CD1c-positive myeloid dendritic cell (primary cell): Measurements from ENCODE around the gene NBEAL2.

Experiments
- DNase-seq: peaks from one replicate; pipeline ENCODE4 v3.0.0-alpha.2; 2016; ENCODE audit errors: extremely low spot score

The NBEAL2 gene

GRCh38 chr3:46986055-46986730, 6.7 kb downstream of the NBEAL2 start:
- DNase-seq, result no peak

DNA sequence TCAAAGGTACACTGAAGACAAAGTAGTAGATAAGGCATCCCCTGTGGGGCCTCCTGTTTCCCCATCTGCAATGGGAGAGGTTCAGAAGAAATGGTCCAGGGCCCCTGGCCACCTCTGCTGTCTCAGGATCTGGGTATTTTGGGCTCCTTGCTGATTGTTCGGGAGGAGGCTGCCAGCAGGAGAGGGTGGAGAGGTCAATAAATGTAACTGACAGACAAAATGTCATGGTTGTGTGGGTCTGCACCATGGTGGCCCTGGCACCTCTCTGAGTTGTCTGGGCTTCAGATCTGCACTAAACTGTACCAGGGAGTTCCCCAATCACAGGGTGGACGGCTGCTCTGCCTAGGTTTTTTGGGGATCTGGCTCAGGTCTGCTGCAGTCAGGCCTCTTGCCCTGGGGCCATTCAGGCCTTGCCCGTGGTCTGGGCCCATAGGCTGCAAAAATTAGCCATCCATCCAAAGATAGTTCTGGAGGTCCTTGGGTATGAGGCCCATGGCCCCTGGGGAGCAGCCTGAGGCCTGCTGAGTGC, 7.4 kb downstream of the NBEAL2 start:
- DNase-seq, result no peak

DNA sequence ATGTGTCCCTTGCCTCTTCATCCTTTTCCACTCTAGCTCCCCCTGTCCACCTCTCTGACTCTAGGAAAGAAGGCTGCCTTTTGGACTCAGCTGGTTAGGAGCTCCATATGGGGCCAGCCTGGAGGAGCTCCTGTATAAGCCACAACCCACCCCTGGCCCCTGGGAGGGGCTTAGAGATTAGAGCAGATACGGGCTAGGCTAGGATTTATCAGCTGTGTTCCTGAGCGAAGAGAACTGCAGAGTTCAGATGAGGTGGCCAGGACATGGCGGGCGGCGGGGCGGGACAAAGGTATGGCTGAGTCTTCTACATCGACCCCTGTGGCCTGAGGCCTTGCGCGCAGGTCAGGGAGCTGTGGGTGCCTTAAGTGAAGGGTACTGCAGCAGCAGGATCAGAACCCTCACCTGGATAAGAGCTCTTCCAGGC, 7.9 kb downstream of the NBEAL2 start:
- no peak for DNase-seq

DNA sequence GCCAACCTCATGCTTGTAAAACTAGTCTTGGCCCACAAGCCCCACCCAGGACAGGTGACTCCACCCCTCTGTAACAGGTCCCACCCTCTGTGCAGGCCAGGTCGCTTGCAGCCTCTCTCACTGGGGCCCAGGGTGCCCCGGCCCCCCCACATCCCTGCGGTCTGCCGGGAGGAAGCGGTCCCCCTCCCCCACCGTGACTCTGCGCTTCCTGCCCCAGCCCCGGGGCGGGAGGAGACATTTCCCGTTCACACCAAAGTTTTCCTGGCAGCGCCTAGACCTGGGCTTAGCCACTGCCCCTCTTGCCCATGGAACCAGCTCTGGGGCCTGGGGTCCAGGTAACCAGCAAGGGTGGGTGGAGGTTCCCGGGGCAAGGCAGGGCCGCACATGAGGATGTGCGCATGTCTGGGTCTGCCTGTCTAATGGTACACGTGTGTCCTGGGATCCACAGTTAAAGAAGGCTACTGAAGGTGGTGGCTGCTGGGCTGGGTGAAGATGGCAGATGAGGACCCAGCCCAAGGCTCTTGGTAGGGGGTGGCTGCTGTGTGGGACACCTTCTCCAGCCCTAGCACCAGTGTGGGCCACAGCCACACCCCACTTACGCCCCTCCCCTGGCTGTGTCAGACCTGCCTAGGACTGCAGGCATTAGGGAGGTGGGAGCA, 8.4 kb downstream of the NBEAL2 start:
- peak; percentile 80 for DNase-seq

- no peak for DNase-seq
These were observed 9.2 kb downstream of the NBEAL2 start for GRCh38 chr3:46988616-46989015.

DNA sequence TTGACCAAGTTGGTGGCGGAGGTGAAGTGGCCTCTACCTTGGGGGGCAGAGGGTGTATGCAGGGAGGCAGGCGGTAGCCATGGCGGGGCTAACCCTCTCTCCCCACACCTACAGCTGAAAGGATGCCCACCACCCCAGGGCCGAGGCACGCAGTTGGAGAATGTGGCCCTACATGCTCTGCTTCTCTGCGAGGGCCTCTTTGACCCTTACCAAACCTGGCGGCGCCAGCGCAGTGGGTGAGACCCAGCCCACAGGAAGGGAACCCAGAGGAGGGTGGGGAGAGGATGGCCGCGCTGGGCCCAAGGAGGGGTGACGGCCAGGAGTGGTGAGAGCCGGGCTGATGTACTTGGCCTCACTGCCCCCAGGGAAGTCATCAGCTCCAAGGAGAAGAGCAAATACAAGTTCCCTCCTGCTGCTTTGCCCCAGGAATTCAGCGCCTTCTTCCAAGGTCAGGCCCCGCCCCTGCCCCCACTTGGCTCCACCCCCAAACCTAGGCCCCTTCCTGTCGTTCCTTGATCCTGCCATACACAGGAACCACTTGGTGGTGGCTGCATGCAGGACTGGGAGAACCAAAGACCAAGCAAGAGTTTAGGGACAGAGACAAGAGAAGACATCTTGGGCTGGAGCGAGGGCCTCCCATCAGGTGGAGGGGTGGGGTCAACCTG, 9.8 kb downstream of the NBEAL2 start:
- no peak for DNase-seq

- peak; percentile 91 for DNase-seq
These were observed 11.3 kb downstream of the NBEAL2 start for GRCh38 chr3:46990573-46991374.

DNA sequence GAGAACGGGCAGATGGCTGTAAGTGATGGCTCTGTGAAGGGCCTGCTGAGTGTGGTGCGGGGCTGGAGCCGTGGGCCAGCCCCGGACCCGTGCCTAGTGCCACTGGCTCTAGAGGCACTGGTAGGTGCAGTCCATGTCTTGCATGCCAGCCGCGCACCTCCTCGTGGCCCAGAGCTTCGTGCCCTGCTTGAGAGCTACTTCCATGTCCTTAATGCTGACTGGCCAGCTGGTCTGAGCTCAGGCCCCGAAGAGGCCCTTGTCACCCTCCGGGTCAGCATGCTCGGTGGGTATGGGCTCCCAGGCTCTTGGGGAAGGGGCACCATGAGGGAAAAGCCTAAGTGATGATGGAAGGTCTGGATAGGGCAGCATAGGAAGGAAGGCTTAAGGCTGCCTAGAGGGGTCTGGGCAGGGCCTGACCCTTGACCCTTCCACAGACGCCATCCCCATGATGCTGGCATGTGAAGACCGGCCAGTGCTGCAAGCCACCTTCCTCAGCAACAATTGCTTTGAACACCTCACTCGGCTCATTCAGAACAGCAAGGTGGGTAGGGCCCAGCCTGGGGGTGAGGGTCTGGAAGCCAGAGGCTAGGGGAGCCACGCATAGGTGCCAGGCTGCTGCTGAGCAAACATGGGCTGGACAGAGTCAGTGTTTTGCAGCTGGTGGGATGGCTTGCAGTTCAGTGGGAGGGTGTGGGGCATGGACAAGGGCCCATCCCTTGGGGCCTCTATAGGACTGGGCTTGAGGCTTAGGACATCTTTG, 12.1 kb downstream of the NBEAL2 start:
- no peak for DNase-seq

DNA sequence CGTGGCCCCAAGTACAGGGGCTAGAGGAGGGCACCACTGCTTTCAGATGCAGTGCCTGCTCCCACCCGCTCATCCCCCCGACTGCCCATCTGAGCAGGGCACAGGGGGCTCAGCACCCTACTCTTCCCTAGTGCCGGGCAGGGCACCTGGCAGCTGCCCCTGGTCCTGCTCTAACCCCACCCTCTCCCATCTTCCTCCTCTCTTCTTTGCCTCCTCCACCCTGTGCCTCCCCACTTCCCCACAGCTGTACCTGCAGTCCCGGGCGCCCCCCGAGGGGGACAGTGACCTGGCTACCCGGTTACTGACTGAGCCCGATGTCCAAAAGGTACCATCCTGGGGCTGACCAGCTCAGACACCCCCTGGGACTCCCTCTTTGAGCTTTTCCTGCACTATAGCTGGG, 12.8 kb downstream of the NBEAL2 start:
- DNase-seq, result no peak

GRCh38 chr3:46993292-46993691, 13.8 kb downstream of the NBEAL2 start:
- no peak for DNase-seq

- no peak for DNase-seq
These were observed 14.5 kb downstream of the NBEAL2 start for GRCh38 chr3:46993986-46994385.

DNA sequence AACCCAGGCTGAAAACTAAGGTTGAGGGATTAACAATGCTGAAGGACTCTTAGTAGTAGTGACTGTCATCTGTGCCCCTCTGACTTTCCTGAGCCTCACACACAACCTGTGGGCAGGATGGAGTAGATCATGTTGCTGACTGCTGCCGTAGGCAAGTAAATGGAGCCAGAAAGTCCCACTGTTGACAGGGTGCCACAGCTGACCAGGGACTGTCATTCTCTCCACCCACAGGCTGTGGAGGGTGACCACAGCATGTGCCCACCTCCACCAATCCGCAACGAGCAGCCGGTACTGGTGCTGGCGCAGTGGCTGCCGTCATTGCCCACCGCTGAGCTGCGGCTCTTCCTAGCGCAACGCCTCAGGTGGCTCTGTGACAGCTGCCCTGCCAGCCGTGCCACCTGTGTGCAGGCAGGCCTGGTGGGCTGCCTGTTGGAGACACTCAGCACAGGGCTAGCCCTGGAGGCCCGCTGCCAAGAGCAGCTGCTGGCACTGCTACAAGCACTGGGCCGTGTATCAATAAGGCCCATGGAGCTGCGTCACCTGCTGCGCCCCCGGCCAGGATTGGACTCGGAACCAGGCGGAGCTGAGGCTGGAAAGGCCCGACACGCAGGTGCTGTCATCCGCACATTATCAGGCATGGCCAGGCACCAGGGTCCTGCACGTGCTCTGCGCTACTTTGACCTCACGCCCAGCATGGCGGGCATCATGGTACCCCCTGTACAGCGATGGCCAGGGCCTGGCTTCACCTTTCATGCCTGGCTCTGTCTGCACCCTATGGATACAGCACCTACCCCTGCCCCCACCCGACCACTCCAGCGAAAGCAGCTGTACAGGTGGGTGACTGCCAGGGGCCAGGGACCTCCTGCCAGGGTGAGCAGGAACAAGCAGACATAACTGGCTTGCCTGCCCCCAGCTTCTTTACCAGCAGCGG, 15.6 kb downstream of the NBEAL2 start:
- no peak for DNase-seq

DNA sequence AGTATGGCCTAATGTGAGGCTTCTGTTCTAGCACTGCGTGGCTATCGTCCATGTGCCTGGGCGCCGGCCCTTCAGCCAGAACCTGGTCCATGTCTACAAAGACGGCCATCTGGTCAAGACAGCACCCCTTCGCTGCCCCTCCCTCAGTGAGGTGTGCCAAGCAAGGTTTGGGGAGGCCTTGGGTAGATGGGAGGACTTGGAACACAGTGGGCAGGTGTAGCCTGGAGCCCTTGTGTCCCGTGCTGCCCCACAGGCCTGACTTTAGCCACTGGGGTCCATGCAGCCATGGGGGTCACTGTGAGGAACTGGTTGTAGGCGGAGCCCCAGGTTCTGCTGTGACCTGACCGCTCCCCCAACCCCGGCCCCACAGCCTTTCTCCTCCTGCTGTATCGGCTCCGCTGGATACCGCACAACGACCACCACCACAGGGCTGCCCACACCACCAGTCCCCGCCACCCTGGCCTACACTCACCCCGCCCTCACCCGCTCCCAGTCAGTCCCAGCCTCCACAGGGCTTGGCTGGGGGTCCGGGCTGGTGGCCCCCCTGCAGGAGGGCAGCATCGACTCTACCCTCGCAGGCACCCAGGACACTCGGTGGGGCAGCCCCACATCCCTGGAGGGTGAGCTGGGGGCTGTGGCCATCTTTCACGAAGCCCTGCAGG, 16.6 kb downstream of the NBEAL2 start:
- DNase-seq, result no peak

- DNase-seq, result no peak
These were observed 17.4 kb downstream of the NBEAL2 start for GRCh38 chr3:46996689-46997452.

DNA sequence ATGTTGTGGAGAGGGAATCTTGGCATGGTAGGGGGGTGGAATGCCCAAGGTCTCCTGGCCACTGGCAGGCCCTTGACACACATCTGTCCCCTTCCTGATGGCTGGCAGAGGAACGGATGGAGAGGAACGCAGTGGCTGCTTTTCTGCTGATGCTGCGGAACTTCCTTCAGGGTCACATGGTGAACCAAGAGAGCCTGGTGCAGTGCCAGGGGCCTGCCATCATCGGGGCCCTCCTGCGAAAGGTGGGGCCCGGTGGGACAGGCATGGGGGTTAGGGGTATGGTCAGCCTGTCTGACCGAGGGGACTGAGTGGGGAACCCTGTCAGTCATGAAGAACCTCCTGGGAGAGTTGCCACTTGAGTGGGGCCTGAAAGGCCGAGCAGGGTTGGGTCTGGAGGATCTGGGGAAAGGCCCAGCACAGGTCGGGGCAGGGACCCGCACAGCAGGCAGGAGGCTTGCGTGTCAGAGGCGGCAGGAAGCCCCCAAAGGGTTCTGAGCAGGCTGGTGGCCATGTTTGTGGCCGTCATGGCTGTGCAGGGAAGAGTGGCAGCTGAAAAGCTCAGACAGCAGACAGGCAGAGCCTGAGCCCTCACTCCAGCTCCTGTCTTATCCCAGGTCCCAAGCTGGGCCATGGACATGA, 18.1 kb downstream of the NBEAL2 start:
- no peak for DNase-seq

DNA sequence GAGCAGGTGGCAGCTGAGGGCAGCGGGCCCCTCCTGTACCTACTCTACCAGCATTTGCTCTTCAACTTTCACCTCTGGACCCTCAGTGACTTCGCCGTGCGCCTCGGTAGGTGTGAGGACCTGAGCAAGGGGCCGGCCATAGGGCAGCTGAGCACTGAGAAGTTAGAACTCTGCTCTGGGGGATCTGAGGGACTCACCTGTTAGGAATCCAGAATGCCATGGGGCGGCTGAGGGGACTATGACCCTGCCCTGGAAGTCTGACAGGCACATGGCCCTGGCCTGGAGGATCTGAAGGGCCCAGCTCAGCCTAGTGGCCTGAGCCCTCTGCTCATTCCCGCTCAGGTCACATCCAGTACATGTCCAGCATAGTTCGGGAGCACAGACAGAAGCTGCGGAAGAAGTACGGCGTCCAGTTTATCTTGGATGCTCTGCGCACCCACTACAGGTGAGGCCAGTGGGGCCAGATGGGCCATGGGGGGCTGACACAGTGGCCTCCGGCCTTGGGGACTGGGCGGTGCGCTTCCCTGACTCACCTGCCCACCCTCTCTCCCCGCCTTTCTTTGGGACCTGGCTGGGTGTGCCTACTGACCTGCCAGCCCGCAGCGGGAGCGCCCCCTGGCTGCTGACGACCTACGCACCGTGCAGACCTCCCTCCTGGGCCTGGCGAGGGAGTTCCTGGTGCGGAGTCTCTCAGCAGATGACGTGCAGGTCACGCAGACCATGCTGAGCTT, 18.8 kb downstream of the NBEAL2 start:
- peak; percentile 57 for DNase-seq

GRCh38 chr3:46998852-46999515, 19.5 kb downstream of the NBEAL2 start:
- DNase-seq, result no peak
